CD4-positive, CD25-positive, alpha-beta regulatory T cell (primary cell): Measurements from ENCODE around the gene SIK2. TPM values are rescaled to one million over a fixed set of nuclear protein-coding genes. Genes with fewer than 3 reads are reported as not detected.
A peak's percentile ranks its signal among the peaks of the same experiment; 100 is the strongest.

Source experiments
- ATAC-seq, 2 donors: fragments of 150-1000 bp; cut with Tn5 transposase; one replicate each; pipeline ENCODE4 v1.10.0; 2021; ENCODE audit warnings: low read depth in 2 of 2, moderate number of reproducible peaks in 2 of 2, moderate library complexity in 1 of 2
- DNase-seq, 3 donors: peaks; one replicate each; pipeline versions ENCODE4 v3.0.0 to v3.0.0-alpha.2; 2012 to 2022; ENCODE audit warnings: mixed read lengths in 1 of 3
- H3K27ac ChIP-seq: one replicate; pipeline ENCODE4 v1.7.0; 2013; ENCODE audit warnings: mild to moderate bottlenecking, low read length; ENCODE audit not compliant: insufficient read depth, poor library complexity, severe bottlenecking
- H3K27me3 ChIP-seq: one replicate; pipeline ENCODE4 v1.7.0; 2013; ENCODE audit warnings: low read length; ENCODE audit not compliant: control insufficient read depth, insufficient read depth
- H3K36me3 ChIP-seq: one replicate; pipeline ENCODE4 v1.7.0; 2013; ENCODE audit warnings: mild to moderate bottlenecking, low read length, moderate library complexity; ENCODE audit not compliant: control insufficient read depth, insufficient read depth
- H3K4me1 ChIP-seq: 2 replicates; pipeline ENCODE4 v1.7.0; 2013; ENCODE audit warnings: mild to moderate bottlenecking, low read length; ENCODE audit not compliant: insufficient read depth, control insufficient read depth, poor library complexity, severe bottlenecking
- H3K4me3 ChIP-seq: one replicate; pipeline ENCODE4 v1.7.0; 2013; ENCODE audit warnings: low read depth, mild to moderate bottlenecking, low read length, moderate library complexity
- H3K9me3 ChIP-seq, 2 experiments: 1 replicate in 1 of 2; 2 replicates in 1 of 2; pipeline ENCODE4 v1.7.0; 2013; ENCODE audit warnings: low read length in 2 of 2, mild to moderate bottlenecking in 1 of 2, moderate library complexity in 1 of 2; ENCODE audit not compliant: control insufficient read depth in 2 of 2
- H3K27ac Mint-ChIP-seq, 3 donors: one replicate each; pipeline ENCODE4 v1.8.0; 2020 to 2022; ENCODE audit warnings: mild to moderate bottlenecking in 3 of 3, mixed read lengths in 3 of 3, moderate library complexity in 2 of 3
- H3K27me3 Mint-ChIP-seq: one replicate; pipeline ENCODE4 v1.8.0; 2022; ENCODE audit warnings: mild to moderate bottlenecking, mixed read lengths
- H3K36me3 Mint-ChIP-seq: one replicate; pipeline ENCODE4 v1.8.0; 2020; ENCODE audit warnings: mixed read lengths
- H3K4me1 Mint-ChIP-seq, 4 donors: one replicate each; pipeline ENCODE4 v1.8.0; 2020 to 2022; ENCODE audit warnings: mixed read lengths in 4 of 4, mild to moderate bottlenecking in 1 of 4
- H3K4me3 Mint-ChIP-seq, 4 donors: one replicate each; pipeline ENCODE4 v1.8.0; 2020 to 2022; ENCODE audit warnings: mild to moderate bottlenecking in 4 of 4, mixed read lengths in 4 of 4, moderate library complexity in 3 of 4
- H3K9me3 Mint-ChIP-seq, 7 donors: one replicate each; pipeline ENCODE4 v1.8.0; 2020 to 2022; ENCODE audit warnings: mixed read lengths in 7 of 7, mild to moderate bottlenecking in 3 of 7, moderate library complexity in 2 of 7
- polyA plus RNA-seq, 4 donors: library from polyadenylated mRNA; unstranded; fragments of 300-500 nt; fragmentation: Illumina TruSeq; gene quantifications; one replicate each; pipeline ENCODE4 v1.2.3, GENCODE V29; 2021
- total RNA-seq: library from RNA; stranded (reverse); gene quantifications from one replicate; pipeline ENCODE4 v1.2.3, GENCODE V29; 2022

SIK2 gene
- total and polyA plus RNA-seq, 5 donors from 2014 or later = 0.05 to 8.7 (median 0.16) TPM

GRCh38 chr11:111680486-111681175, 78.4 kb downstream of the SIK2 start:
- Mint-ChIP-seq H3K9me3 (no peaks in the 10 kb centered on the region), H3K27ac (no peak overlapping the region), H3K36me3 (peaks cover 21% of the 10 kb centered on the region), H3K4me3 (no peak overlapping the region), H3K27me3 (no peaks in the 10 kb centered on the region), H3K4me1 (peaks cover 0 to 2% (median 0%) of the 10 kb centered on the region in 4 donors)
- DNase-seq (no peak), ATAC-seq (no peak)
- no peaks in the 10 kb centered on the region for H3K4me1 ChIP-seq
- H3K9me3 ChIP-seq = no peaks in the 10 kb centered on the region
- no peaks in the 10 kb centered on the region for H3K27me3 ChIP-seq
- H3K27ac ChIP-seq = no peak overlapping the region
- H3K36me3 ChIP-seq = no peaks in the 10 kb centered on the region
- no peak overlapping the region for H3K4me3 ChIP-seq

- H3K27ac ChIP-seq = no peak overlapping the region
- H3K27me3 ChIP-seq = no peaks in the 10 kb centered on the region
- Mint-ChIP-seq H3K4me3 (no peak overlapping the region), H3K4me1 (peaks cover 0 to 5% (median 2%) of the 10 kb centered on the region in 4 donors), H3K27ac (no peak overlapping the region), H3K27me3 (no peaks in the 10 kb centered on the region), H3K9me3 (no peaks in the 10 kb centered on the region), H3K36me3 (peaks cover 22% of the 10 kb centered on the region)
- H3K4me1 ChIP-seq = no peaks in the 10 kb centered on the region
- DNase-seq = no peak
- peaks cover 5% of the 10 kb centered on the region for H3K36me3 ChIP-seq
- ATAC-seq = no peak
- H3K4me3 ChIP-seq = no peak overlapping the region
- no peaks in the 10 kb centered on the region for H3K9me3 ChIP-seq
Observed at GRCh38 chr11:111683806-111684205, 81.6 kb downstream of the SIK2 start.

- H3K36me3 ChIP-seq = peaks cover 8% of the 10 kb centered on the region
- Mint-ChIP-seq H3K27me3 (no peaks in the 10 kb centered on the region), H3K36me3 (peaks cover 27% of the 10 kb centered on the region), H3K27ac (no peak overlapping the region), H3K4me1 (peaks cover 0 to 5% (median 3%) of the 10 kb centered on the region in 4 donors), H3K9me3 (no peaks in the 10 kb centered on the region), H3K4me3 (no peak overlapping the region)
- no peaks in the 10 kb centered on the region for H3K4me1 ChIP-seq
- no peaks in the 10 kb centered on the region for H3K27me3 ChIP-seq
- H3K9me3 ChIP-seq = no peaks in the 10 kb centered on the region
- no peak overlapping the region for H3K4me3 ChIP-seq
- no peak for ATAC-seq
- no peak for DNase-seq
- H3K27ac ChIP-seq = no peak overlapping the region
Observed at GRCh38 chr11:111684251-111684650, 82.0 kb downstream of the SIK2 start.

GRCh38 chr11:111688013-111688412, 85.8 kb downstream of the SIK2 start:
- Mint-ChIP-seq H3K4me1 (peaks cover 0 to 7% (median 3%) of the 10 kb centered on the region in 4 donors), H3K27me3 (no peaks in the 10 kb centered on the region), H3K9me3 (no peaks in the 10 kb centered on the region), H3K36me3 (peaks cover 34% of the 10 kb centered on the region), H3K27ac (peak overlapping the region in 1 of 3 donors; percentile 1), H3K4me3 (no peak overlapping the region)
- H3K36me3 ChIP-seq = peaks cover 8% of the 10 kb centered on the region
- no peak overlapping the region for H3K27ac ChIP-seq
- ATAC-seq = no peak
- H3K9me3 ChIP-seq = no peaks in the 10 kb centered on the region
- H3K4me1 ChIP-seq = no peaks in the 10 kb centered on the region
- H3K4me3 ChIP-seq = no peak overlapping the region
- H3K27me3 ChIP-seq = no peaks in the 10 kb centered on the region
- DNase-seq = no peak

GRCh38 chr11:111691176-111691575, 88.9 kb downstream of the SIK2 start:
- Histone ChIP-seq H3K27ac (no peak overlapping the region), H3K36me3 (peaks cover 14% of the 10 kb centered on the region), H3K9me3 (no peaks in the 10 kb centered on the region), H3K4me1 (no peaks in the 10 kb centered on the region), H3K4me3 (no peak overlapping the region), H3K27me3 (no peaks in the 10 kb centered on the region)
- Mint-ChIP-seq H3K4me3 (no peak overlapping the region), H3K4me1 (peaks cover 0 to 12% (median 5%) of the 10 kb centered on the region in 4 donors), H3K27me3 (no peaks in the 10 kb centered on the region), H3K9me3 (no peaks in the 10 kb centered on the region), H3K27ac (peak overlapping the region in 1 of 3 donors; percentile 5), H3K36me3 (peaks cover 26% of the 10 kb centered on the region)
- ATAC-seq (no peak), DNase-seq (no peak)

- H3K4me1 Mint-ChIP-seq = peaks cover 0 to 13% (median 5%) of the 10 kb centered on the region in 4 donors
- H3K27ac Mint-ChIP-seq = peak overlapping the region in 1 of 3 donors; percentile 5
- Histone ChIP-seq H3K4me1 (no peaks in the 10 kb centered on the region), H3K27me3 (no peaks in the 10 kb centered on the region), H3K4me3 (no peak overlapping the region), H3K36me3 (peaks cover 14% of the 10 kb centered on the region), H3K9me3 (no peaks in the 10 kb centered on the region), H3K27ac (no peak overlapping the region)
- no peak for DNase-seq
- no peaks in the 10 kb centered on the region for H3K9me3 Mint-ChIP-seq
- no peak overlapping the region for H3K4me3 Mint-ChIP-seq
- no peak for ATAC-seq
- no peaks in the 10 kb centered on the region for H3K27me3 Mint-ChIP-seq
- peaks cover 26% of the 10 kb centered on the region for H3K36me3 Mint-ChIP-seq
Observed at GRCh38 chr11:111691741-111692140, 89.5 kb downstream of the SIK2 start.

GRCh38 chr11:111693224-111693937, 91.1 kb downstream of the SIK2 start:
- Mint-ChIP-seq H3K27me3 (no peaks in the 10 kb centered on the region), H3K27ac (no peak overlapping the region), H3K9me3 (no peaks in the 10 kb centered on the region), H3K4me1 (peaks cover 0 to 12% (median 6%) of the 10 kb centered on the region in 4 donors), H3K36me3 (peaks cover 19% of the 10 kb centered on the region), H3K4me3 (no peak overlapping the region)
- Histone ChIP-seq H3K4me1 (no peaks in the 10 kb centered on the region), H3K27ac (no peak overlapping the region), H3K4me3 (no peak overlapping the region), H3K27me3 (no peaks in the 10 kb centered on the region), H3K36me3 (peaks cover 9% of the 10 kb centered on the region), H3K9me3 (no peaks in the 10 kb centered on the region)
- no peak for DNase-seq
- no peak for ATAC-seq
